GM18520 (cell line): ENCODE measurements around the gene CEP41.

Source experiments
- ATAC-seq: cut with Tn5 transposase; IDR thresholded peaks from one replicate; pipeline ENCODE4 v1.9.1; 2021; ENCODE audit not compliant: unreplicated experiment

Gene CEP41, protein sequence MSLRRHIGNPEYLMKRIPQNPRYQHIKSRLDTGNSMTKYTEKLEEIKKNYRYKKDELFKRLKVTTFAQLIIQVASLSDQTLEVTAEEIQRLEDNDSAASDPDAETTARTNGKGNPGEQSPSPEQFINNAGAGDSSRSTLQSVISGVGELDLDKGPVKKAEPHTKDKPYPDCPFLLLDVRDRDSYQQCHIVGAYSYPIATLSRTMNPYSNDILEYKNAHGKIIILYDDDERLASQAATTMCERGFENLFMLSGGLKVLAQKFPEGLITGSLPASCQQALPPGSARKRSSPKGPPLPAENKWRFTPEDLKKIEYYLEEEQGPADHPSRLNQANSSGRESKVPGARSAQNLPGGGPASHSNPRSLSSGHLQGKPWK

DNA sequence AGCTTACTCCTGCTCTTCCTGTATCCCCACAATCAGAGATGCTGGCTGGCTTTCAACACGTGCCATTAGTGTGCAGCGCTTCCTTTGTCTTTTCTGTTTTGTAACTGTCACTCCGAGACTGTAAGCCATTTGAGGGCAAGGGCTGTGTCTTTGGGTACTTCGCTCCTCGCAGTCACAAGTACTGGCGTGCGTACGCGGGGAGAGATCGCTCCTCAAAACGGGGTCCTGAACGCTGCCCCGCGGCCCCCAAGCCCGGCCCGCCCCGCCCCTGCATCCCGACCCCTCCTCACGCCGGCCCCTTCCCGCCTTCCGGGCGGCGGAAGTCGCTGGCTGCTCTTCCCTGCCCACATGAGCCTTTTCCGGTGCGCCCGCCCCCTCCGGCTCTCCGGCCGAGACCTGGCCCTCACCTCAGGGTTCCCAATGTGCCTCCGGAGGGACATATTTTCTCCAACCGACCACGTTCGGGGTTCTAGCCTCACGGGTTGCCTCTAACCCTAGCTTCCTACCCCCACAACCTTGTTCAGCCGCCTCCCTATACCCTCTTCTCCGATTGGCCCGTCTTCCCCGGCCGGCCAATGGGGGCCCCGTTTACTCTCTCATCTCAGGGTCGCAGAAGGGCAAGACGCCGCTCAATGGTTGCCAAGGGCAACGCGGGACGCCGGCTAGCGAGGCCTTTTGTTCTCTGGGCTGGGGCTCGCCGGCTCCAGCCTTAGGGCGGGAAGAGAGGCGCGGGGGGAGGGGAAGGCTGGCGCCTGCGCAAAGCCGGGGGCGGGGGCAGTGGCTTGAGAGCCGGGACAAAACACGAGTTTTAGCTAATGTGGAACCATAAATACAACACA is at the start of gene CEP41:
CEP41 (minus strand) TSS at position 490 of the 839 bp plus-strand sequence; CDS start at position 440, 50 bp downstream.
- peak; percentile 97 for ATAC-seq

DNA sequence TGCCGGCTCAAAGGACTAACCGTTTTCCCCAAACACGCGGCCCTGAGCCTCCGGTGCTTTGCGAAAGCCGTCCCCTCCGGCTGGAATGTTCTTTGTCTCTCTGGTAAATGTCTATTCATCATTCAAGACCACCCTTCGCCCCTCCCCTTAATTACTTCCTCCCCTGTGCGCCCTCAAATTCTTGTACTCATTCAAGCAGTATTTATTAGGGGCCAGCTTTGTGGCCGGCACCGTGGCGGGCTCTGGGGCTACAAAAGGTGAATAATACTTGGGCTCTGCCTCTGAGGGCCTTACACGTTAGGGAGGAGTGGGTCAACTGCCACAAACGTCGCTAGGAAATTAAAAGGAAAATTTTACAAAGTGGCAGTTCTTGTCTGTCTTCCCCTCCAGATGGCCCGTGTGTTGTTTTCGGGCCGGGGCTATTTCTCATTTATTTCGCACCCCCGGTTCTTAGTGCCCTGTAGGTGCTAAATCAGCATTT is 49.5 kb upstream of the CEP41 start:
- no peak for ATAC-seq

DNA sequence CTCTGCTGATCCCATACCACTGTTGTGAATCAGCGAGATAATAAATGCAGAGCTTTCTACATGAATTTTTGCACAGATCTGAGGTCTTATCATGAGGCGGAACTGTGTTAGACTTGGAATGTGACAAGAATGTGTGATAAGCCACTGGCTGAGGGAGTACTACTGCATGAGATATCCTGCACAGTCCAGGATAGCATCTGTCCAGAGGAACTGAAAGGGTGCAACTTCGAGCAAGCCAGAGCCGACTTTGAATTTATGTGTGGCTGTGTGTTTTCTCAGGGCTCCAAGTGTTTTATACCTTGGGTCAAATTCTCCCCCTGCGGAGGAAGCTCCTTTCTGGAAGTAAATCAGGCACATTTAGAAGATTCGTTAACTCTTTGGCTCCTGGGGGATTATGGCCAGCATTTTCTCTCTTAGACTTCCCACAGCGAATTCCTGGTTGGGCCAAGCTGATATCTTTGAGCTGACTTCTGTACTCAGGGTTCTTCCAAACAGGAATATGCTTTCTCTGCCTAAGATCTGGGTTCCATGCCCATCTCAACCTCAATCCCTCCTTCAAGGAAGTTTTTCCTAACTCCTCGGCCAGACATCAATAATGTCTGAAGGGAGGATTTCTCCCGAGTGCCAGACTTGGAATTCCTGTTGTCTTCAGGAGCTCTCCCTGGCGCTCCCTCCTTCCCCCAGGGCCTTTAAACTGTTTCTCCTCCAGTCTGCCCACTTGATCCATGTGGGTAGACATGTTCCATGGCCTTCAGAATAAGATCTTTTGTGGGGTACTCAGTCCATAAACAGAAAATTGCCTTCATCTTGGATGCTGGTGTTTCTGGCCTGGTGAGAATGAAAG is 48.5 kb upstream of the CEP41 start:
- ATAC-seq = no peak

GRCh38 chr7:130488392-130489139 is 47.8 kb upstream of the CEP41 start:
- ATAC-seq = no peak

GRCh38 chr7:130486954-130487436 is 46.2 kb upstream of the CEP41 start:
- ATAC-seq = no peak

- no peak for ATAC-seq
Measured at GRCh38 chr7:130486114-130486953, 45.5 kb upstream of the CEP41 start.

GRCh38 chr7:130485734-130486113 is 44.9 kb upstream of the CEP41 start:
- no peak for ATAC-seq

GRCh38 chr7:130483031-130483430 is 42.2 kb upstream of the CEP41 start:
- ATAC-seq = no peak

DNA sequence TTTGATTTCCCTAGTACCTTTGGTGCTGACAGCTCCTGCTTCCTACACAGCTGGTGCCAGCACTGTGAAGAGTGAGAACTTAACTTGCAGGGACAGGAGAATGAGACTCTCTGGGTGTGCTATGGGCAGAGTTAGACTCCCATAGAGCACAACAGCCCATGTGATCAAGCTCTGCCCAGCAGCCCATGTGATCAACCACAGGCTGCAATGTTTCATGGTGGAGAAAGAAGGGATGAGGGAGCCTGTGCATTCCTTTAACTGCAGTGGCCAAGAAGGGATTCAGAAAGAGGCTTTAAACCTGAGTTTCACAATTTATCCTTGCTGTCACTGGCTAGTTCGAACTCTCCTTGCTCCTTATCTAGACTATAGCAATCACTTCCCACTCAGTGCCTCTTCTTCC is 41.1 kb upstream of the CEP41 start:
- no peak for ATAC-seq

GRCh38 chr7:130479716-130480400 is 39.0 kb upstream of the CEP41 start:
- no peak for ATAC-seq

DNA sequence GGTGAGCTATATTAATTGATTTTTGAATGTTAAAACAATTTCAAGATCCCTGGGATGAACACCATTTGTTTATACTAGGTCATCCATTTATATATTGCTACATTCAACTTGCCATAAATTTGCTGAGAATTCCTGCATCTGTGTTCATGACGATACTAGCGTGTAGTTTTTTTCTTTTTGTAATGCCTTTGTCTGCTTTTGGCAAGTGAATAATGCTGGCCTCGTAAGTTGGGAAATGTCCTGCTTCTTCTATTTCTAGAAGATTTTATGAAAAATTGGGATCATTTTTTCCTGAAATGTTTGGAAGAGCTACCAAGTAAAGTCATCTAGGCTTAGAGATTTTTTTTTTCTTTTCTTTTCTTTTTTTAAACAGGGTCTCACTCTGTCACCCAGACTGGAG is 38.2 kb upstream of the CEP41 start:
- ATAC-seq = no peak

DNA sequence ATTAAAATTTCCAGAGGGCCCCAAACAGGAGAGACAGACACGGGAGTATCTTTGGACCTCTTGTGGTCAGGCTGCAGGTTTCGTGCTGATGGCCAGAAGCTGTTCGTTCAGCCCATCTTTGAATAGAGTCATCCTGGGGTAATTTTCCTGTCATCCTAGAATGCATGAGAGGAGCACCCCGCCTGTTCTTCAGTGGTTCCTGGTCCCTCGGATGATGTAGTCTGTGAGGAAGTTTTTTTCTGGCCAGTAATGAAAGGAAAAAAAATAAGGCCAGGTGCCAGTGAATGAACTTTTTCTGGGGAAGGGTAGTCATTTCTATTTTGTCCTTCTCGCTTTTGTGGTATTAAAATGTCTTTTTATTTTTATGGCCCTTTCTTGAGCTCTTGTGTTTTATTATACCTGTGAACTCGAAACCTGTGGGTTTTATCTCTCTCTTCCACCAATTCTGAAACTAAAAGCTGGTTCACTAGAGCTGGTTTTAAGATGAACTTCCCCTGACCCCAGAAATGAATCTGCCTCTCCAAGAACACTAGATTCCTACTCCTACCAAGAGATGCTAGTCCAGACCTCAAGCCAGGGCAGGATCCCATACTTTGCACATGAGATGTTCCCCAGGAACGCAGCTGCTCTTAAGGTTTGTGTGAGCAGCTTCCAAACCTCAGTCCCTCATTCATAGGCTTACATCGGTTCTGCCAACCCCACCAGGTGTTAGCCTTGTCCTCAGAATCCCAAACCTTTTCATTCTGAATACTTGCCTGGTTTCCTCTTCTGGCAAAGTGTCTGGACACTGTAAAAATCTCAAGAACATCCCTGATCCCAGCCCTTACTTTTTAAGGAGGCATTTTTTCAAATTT is 35.7 kb upstream of the CEP41 start:
- ATAC-seq = no peak

DNA sequence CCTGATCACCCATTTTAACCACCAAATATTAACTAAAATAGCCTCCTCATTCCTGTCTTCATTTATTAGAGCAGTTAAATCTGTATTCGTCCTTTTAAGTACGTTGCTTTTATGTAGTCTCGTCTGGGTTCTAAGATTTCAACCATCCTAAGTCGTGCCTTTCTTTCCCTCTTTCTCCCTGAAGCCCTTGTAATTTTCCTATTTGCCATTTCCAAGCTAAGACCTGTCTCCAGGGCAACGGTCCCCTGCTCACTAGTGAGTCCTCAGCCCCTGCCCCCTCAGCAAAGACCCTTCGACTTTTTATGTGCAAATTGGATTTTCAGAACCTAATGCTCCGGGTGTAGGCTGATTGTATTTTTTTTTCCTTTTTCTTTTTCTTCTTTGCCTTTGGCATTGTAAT is 35.0 kb upstream of the CEP41 start:
- no peak for ATAC-seq

DNA sequence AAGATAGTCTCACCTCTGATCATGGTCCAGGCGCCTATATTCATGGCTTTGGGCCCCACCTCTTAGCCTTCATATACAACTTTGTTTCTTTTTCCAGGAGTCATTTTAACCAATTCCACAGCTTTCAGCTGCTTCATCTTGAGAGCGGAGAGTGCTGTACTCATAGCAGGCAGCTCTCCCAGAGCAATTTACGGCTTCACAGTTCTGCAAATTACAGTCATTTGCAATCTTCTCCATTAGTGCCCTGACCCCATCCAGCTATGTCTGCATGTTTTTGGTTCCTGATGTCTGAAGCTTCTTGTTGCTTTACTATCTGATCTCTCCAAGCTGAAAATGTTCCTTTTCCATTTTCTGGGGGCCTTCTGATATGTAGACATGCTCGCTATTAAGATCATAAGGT is 33.1 kb upstream of the CEP41 start:
- ATAC-seq = no peak

- ATAC-seq = no peak
Measured at GRCh38 chr7:130473289-130473688, 32.5 kb upstream of the CEP41 start.

DNA sequence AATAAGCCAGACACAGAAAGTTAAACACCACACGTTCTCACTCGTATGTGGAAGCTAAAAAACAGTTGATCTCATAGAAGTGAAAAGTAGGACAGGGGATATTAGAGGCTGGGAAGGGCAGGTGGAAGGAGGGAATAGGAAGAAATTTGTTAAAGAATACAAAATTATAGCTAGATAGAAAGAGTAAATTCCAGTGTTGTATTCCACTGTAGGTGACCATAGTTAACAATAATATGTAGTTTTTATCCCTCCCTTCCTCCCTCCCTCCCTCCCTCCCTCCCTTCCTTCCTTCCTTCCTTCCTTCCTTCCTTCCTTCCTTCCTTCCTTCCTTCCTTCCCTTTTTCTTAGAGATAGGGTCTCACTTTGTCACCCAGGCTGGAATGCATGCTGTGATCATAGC is 31.2 kb upstream of the CEP41 start:
- ATAC-seq = no peak

DNA sequence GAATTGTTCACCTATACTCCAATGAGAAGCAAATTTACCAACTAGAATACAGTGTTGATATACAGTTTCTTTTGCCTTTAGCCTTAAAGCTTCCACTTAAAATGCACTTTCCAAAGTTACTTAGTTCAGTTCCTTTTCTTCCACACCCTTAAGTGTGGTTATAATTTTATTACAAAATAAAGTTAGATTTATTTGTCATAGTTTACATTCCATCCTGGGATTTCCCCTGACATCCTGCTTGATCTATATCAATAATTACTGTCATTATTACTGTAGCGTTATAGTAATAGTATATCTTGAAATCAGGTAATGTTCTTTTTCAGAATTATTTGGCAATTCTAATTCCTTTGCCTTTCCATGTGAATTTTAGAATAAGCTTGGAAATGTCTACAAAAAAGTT is 27.8 kb upstream of the CEP41 start:
- no peak for ATAC-seq
